Measurements from ENCODE around the gene USP34. TPM values are rescaled to one million over a fixed set of nuclear protein-coding genes. Genes with fewer than 3 reads are reported as not detected.

USP34 gene
- total and polyA plus RNA-seq, 5 donors = 37.3 to 78.0 (median 61.4) TPM

GRCh38 chr2:61244694-61245093, 226.2 kb downstream of the USP34 start:
- WGBS = 94% methylated on average over 1 of the region's 1 CpG
- no peaks in the 10 kb centered on the region for H3K9me3 ChIP-seq (ENCODE audit: control insufficient read depth, low read length)
- no peak overlapping the region for H3K27ac ChIP-seq (ENCODE audit: low read length)
- intact Hi-C loops (cut with DNase I) = no loop called here
- no peaks in the 10 kb centered on the region for H3K27me3 ChIP-seq (ENCODE audit: control insufficient read depth, insufficient read depth)
- H3K4me3 ChIP-seq (ENCODE audit: low read length) = no peak overlapping the region
- H3K4me1 ChIP-seq (ENCODE audit: control insufficient read depth, insufficient read depth, low read length) = no peaks in the 10 kb centered on the region
- ATAC-seq (no peak), DNase-seq (no peak)

GRCh38 chr2:61241266-61241665, 229.6 kb downstream of the USP34 start:
- WGBS = 98% methylated on average over 6 of the region's 6 CpGs
- ATAC-seq = no peak
- intact Hi-C loops (cut with DNase I) = no loop called here

GRCh38 chr2:61238219-61239012, 232.5 kb downstream of the USP34 start:
- Histone ChIP-seq H3K4me1 (ENCODE audit: control insufficient read depth, insufficient read depth, low read length) (no peaks in the 10 kb centered on the region), H3K27ac (ENCODE audit: low read length) (no peak overlapping the region), H3K27me3 (ENCODE audit: control insufficient read depth, insufficient read depth) (no peaks in the 10 kb centered on the region), H3K4me3 (ENCODE audit: low read length) (no peak overlapping the region), H3K9me3 (ENCODE audit: control insufficient read depth, low read length) (no peaks in the 10 kb centered on the region)
- no peak for ATAC-seq
- DNase-seq = no peak
- intact Hi-C loops (cut with DNase I) = no loop called here
- 81% methylated on average over 1 of the region's 1 CpG for WGBS

More at GRCh38 chr2:61241266-61241665, 229.6 kb downstream of the USP34 start:
- H3K4me3 ChIP-seq (ENCODE audit: low read length) = no peak overlapping the region
- DNase-seq = no peak
- no peaks in the 10 kb centered on the region for H3K9me3 ChIP-seq (ENCODE audit: control insufficient read depth, low read length)
- H3K27me3 ChIP-seq (ENCODE audit: control insufficient read depth, insufficient read depth) = no peaks in the 10 kb centered on the region
- no peak overlapping the region for H3K27ac ChIP-seq (ENCODE audit: low read length)
- no peaks in the 10 kb centered on the region for H3K4me1 ChIP-seq (ENCODE audit: control insufficient read depth, insufficient read depth, low read length)

GRCh38 chr2:61235716-61236115, 235.2 kb downstream of the USP34 start:
- Histone ChIP-seq H3K27ac (ENCODE audit: low read length) (no peak overlapping the region), H3K4me1 (ENCODE audit: control insufficient read depth, insufficient read depth, low read length) (no peaks in the 10 kb centered on the region), H3K9me3 (ENCODE audit: control insufficient read depth, low read length) (no peaks in the 10 kb centered on the region), H3K27me3 (ENCODE audit: control insufficient read depth, insufficient read depth) (no peaks in the 10 kb centered on the region), H3K4me3 (ENCODE audit: low read length) (no peak overlapping the region)
- no peak for ATAC-seq
- no peak for DNase-seq
- intact Hi-C loops (cut with DNase I) = no loop called here
- WGBS = 55% methylated on average over 2 of the region's 2 CpGs

GRCh38 chr2:61233581-61233980, 237.3 kb downstream of the USP34 start:
- H3K4me1 ChIP-seq (ENCODE audit: control insufficient read depth, insufficient read depth, low read length) = no peaks in the 10 kb centered on the region
- no peak overlapping the region for H3K4me3 ChIP-seq (ENCODE audit: low read length)
- DNase-seq = no peak
- intact Hi-C loops (cut with DNase I) = no loop called here
- no peak for ATAC-seq
- H3K27me3 ChIP-seq (ENCODE audit: control insufficient read depth, insufficient read depth) = no peaks in the 10 kb centered on the region
- H3K9me3 ChIP-seq (ENCODE audit: control insufficient read depth, low read length) = no peaks in the 10 kb centered on the region
- no peak overlapping the region for H3K27ac ChIP-seq (ENCODE audit: low read length)
- WGBS = 98% methylated on average over 1 of the region's 1 CpG

- intact Hi-C loops (cut with DNase I) = no loop called here
- no peaks in the 10 kb centered on the region for H3K27me3 ChIP-seq (ENCODE audit: control insufficient read depth, insufficient read depth)
- no peak overlapping the region for H3K27ac ChIP-seq (ENCODE audit: low read length)
- H3K4me1 ChIP-seq (ENCODE audit: control insufficient read depth, insufficient read depth, low read length) = no peaks in the 10 kb centered on the region
- WGBS = over 99% methylated on average over 2 of the region's 2 CpGs
- ATAC-seq (no peak), DNase-seq (no peak)
- no peaks in the 10 kb centered on the region for H3K9me3 ChIP-seq (ENCODE audit: control insufficient read depth, low read length)
- no peak overlapping the region for H3K4me3 ChIP-seq (ENCODE audit: low read length)
Measured at GRCh38 chr2:61229936-61230335, 241.0 kb downstream of the USP34 start.

- ATAC-seq = no peak
- no peak overlapping the region for H3K4me3 ChIP-seq (ENCODE audit: low read length)
- intact Hi-C loops (cut with DNase I) = no loop called here
- WGBS = 98% methylated on average over 8 of the region's 8 CpGs
- H3K4me1 ChIP-seq (ENCODE audit: control insufficient read depth, insufficient read depth, low read length) = no peaks in the 10 kb centered on the region
- H3K27ac ChIP-seq (ENCODE audit: low read length) = no peak overlapping the region
- H3K27me3 ChIP-seq (ENCODE audit: control insufficient read depth, insufficient read depth) = no peaks in the 10 kb centered on the region
- no peak for DNase-seq
- no peaks in the 10 kb centered on the region for H3K9me3 ChIP-seq (ENCODE audit: control insufficient read depth, low read length)
Measured at GRCh38 chr2:61222567-61222966, 248.3 kb downstream of the USP34 start.

GRCh38 chr2:61221819-61222218, 249.1 kb downstream of the USP34 start:
- intact Hi-C loops (cut with DNase I) = no loop called here
- DNase-seq (no peak), ATAC-seq (no peak)
- H3K27me3 ChIP-seq (ENCODE audit: control insufficient read depth, insufficient read depth) = no peaks in the 10 kb centered on the region
- H3K27ac ChIP-seq (ENCODE audit: low read length) = no peak overlapping the region
- no peaks in the 10 kb centered on the region for H3K9me3 ChIP-seq (ENCODE audit: control insufficient read depth, low read length)
- WGBS = 93% methylated on average over 5 of the region's 5 CpGs
- H3K4me3 ChIP-seq (ENCODE audit: low read length) = no peak overlapping the region
- H3K4me1 ChIP-seq (ENCODE audit: control insufficient read depth, insufficient read depth, low read length) = no peaks in the 10 kb centered on the region

- H3K27ac ChIP-seq (ENCODE audit: low read length) = no peak overlapping the region
- H3K27me3 ChIP-seq (ENCODE audit: control insufficient read depth, insufficient read depth) = no peaks in the 10 kb centered on the region
Measured at GRCh38 chr2:61220768-61221167, 250.1 kb downstream of the USP34 start.

GRCh38 chr2:61218817-61219170, 252.1 kb downstream of the USP34 start:
- ATAC-seq = no peak
- 96% methylated on average over 2 of the region's 2 CpGs for WGBS
- no peaks in the 10 kb centered on the region for H3K9me3 ChIP-seq (ENCODE audit: control insufficient read depth, low read length)
- H3K4me3 ChIP-seq (ENCODE audit: low read length) = no peak overlapping the region
- intact Hi-C loops (cut with DNase I) = no loop called here
- no peaks in the 10 kb centered on the region for H3K27me3 ChIP-seq (ENCODE audit: control insufficient read depth, insufficient read depth)
- no peaks in the 10 kb centered on the region for H3K4me1 ChIP-seq (ENCODE audit: control insufficient read depth, insufficient read depth, low read length)
- DNase-seq = no peak
- H3K27ac ChIP-seq (ENCODE audit: low read length) = no peak overlapping the region

More at GRCh38 chr2:61220768-61221167, 250.1 kb downstream of the USP34 start:
- Histone ChIP-seq H3K4me3 (ENCODE audit: low read length) (no peak overlapping the region), H3K4me1 (ENCODE audit: control insufficient read depth, insufficient read depth, low read length) (no peaks in the 10 kb centered on the region), H3K9me3 (ENCODE audit: control insufficient read depth, low read length) (no peaks in the 10 kb centered on the region)
- DNase-seq (no peak), ATAC-seq (no peak)
- intact Hi-C loops (cut with DNase I) = no loop called here
- WGBS = 78% methylated on average over 2 of the region's 2 CpGs

GRCh38 chr2:61218076-61218816, 252.6 kb downstream of the USP34 start:
- Histone ChIP-seq H3K4me1 (ENCODE audit: control insufficient read depth, insufficient read depth, low read length) (no peaks in the 10 kb centered on the region), H3K27ac (ENCODE audit: low read length) (no peak overlapping the region), H3K4me3 (ENCODE audit: low read length) (no peak overlapping the region), H3K27me3 (ENCODE audit: control insufficient read depth, insufficient read depth) (no peaks in the 10 kb centered on the region), H3K9me3 (ENCODE audit: control insufficient read depth, low read length) (no peaks in the 10 kb centered on the region)
- intact Hi-C loops (cut with DNase I) = no loop called here
- DNase-seq (no peak), ATAC-seq (no peak)
- WGBS = 88% methylated on average over 4 of the region's 4 CpGs
